CD4-positive, alpha-beta T cell treated with Interleukin-17A for 4 hours (primary cell): Measurements from ENCODE around the gene CATSPER3.

Experiments used
- DNase-seq: peaks from one replicate; pipeline ENCODE4 v3.0.0-alpha.2; 2020; ENCODE audit warnings: mixed read lengths

The CATSPER3 gene

DNA sequence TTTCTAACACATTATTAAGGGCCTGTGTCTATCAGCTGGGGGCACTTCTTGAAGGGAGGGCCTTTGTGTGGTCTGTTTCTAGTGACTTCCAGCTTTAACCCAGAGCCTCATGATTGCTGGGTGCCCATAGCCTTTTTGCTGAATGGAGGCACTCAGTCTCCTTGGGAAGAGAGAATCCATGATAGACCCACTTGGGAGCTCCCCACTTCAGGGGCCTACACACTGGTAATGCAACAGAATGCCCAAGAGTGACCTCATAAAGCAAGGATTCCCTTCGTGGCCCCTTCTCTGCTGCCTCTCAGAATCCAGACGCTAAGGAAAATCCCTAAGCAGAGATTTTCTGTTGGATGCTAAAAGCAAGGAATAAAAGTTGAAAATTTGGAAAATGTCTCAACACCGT, at the start of gene CATSPER3:
Gene CATSPER3, plus strand, starts transcription at position 301 of the 400 bp plus-strand sequence. Its CDS starts 85 bp downstream, at position 386.
- no peak for DNase-seq

DNA sequence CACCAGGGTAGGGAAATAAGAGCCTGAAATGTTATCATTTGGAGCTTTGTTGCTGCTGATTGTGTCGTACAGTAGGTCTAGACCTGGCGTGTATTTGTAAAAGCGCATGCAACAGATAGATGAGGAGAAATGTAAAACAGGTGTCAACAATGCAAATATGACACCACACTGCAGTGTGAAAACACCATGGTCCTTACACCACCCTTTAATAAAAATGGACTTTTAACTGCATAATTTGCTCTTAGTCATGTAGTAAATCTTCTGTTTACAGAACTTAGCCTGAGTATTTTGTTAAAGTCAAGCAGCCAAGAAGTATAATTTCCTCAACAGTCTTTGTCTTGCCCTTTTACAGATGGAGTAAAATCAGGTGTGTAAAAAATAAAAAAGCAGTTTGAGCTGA, 48.8 kb upstream of the CATSPER3 start:
- no peak for DNase-seq

DNA sequence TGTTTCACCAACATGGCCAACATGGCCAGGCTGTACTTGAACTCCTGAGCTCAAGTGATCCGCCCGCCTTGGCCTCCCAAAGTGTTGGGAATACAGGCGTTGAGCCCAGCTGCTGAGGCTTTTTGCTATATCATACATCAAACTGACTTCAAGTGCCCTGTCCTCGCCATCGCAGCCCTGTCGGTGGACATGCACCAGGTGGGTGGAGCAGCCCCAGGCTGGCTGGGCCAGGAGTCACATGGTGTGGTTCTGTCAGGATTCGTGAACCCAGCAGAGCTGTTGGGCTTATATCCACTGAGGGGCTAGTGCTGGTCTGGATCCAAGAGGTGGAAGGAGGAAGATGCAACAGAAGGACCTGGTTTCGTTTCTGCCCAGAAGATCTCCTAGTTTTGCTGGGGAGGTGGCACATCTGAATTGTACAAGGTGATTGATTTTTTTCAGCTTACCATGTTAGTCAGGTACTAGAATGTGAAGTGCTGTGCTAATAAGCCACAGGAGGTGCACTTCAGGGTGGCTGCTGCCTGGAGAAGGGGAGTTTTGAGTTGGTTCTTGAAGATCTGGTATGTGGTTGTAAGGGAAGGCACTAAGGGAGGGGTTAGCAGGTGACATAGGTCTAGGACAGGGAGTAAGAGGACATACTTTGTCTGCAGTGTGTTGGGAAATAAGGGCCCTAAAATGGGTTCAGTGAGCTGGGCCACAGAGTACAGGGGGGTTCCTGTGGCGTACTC, 46.7 kb upstream of the CATSPER3 start:
- no peak for DNase-seq

DNA sequence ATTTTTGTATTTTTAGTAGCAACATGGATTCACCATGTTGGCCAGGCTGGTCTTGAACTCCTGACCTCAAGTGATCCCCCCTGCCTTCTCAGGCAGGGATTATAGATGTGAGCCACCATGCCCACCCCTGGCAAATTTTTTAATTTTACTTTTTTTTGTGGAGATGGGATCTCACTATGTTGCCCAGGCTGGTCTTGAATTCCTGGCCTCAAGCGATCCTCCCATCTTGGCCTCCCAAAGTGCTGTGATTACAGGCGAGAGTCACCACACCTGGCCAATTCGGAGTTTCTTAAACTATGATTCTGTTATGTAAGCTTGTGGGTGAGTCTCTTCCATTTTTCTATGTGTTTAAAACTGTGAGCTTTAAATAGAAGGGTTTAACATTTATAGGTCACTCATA, 35.2 kb upstream of the CATSPER3 start:
- DNase-seq = no peak

GRCh38 chr5:134934202-134934601, 33.5 kb upstream of the CATSPER3 start:
- DNase-seq = no peak

- no peak for DNase-seq
Measured at GRCh38 chr5:134935711-134936602, 31.8 kb upstream of the CATSPER3 start.

DNA sequence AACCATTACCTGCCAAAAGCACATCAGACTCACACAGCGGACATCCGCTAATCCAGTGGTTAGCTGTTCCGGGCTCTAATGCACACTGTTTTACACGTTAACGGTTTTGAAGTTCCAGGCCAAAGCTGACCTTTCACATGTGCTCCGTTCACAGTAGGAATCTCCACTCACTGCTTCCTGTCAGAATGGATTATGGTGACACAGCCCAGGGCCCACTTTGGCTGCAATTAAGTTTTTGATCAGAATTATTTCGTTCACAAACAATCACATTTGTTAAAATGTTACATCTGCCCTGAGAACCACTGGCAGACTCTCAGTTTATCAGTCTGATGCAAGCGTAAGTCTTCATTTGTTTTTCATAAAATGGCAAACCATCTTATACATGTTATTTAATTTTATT, 30.2 kb upstream of the CATSPER3 start:
- DNase-seq = no peak

DNA sequence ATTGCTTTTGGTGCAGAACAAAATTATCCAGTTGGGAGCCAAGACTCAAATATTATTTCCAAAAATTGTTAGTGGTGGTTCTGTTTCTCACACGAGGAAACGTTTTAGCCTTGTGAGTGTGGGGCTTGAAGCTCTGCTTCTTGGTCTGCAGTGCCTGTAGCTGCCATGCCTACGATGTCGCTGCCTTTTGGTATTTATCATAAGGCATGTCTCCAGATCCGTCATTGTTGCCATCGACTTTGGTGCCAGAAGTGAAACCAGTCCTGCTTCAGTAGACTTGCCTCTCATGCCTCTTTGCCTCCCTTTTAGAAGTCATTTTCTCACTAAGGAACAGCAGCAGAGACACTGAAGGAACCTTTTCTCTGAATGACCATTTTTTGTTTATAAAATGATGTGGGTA, 29.7 kb upstream of the CATSPER3 start:
- no peak for DNase-seq

- no peak for DNase-seq
Measured at GRCh38 chr5:134939500-134939899, 28.2 kb upstream of the CATSPER3 start.

DNA sequence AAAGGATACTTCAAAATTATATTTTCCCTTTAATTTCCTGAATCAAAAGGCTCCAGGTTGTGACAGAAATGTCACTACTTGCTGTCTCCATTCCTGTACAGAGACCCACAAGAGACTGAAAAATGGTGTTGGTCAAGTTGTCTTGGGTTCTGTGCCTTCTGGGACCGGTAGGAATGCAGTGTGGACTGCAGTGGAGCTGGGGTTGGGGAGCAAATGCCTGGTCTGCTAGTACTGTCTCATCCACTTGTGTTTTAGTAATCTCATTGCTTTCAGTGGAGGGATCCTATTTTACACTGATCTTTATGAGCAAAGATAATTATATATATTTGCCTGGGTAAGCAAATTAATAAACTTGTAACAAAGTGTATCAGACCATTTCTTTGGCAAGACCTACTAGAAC, 24.2 kb upstream of the CATSPER3 start:
- DNase-seq = no peak

GRCh38 chr5:134944630-134945029, 23.1 kb upstream of the CATSPER3 start:
- DNase-seq = no peak

GRCh38 chr5:134945041-134945440, 22.7 kb upstream of the CATSPER3 start:
- DNase-seq = no peak

DNA sequence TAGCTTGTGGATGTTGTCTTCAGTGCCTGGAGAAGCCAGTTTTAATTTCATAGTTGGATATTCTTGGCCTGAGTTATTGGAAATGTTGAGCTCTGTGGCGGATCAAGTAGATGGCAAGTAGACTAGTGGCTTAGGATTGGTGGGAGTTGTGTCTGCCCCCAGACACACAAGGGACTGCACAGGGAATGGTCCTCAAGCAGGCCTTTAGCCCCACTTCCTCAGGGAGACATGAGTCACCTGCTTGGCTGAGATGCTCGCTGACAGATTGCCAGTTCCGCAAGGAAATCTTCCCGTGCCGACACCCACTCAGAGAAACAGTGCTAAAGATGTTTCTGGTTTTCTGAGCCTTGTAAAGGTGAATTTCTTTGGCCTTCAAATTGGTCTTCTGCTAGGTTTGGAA, 18.8 kb upstream of the CATSPER3 start:
- no peak for DNase-seq

GRCh38 chr5:134949316-134949715, 18.4 kb upstream of the CATSPER3 start:
- no peak for DNase-seq

DNA sequence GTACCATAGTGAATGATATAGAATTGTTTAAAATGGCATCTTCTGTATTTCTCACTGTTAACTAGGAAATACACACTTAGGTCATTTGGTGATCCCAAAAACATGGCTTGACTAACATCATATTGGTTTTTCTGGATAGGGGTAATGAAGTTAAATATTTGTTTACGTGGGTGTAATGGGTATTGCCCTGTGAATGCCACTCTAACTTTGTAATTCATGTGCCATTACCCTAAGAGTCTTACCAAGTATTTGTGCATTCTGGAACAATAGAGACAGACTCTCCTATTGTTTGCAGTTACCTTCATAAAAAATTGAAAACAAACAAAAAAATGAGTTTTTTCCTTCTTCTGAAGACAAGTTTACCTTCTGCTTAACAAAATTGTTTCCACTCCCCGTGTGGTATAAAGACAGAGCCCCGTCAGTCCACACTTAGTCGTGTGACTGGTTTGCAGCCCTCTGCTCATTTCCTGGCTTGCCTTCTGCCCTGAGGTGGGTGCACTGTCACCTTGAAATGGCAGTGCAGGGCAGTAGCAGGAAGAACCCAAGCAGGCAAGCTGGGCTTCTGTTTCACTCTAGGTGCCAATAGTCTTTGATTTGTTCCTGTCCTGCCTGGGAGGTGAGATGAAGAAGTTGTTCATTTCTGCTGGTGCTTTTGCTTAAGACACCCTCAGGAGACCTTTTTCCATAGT, 9.6 kb upstream of the CATSPER3 start:
- DNase-seq = no peak

GRCh38 chr5:134958755-134959154, 9.0 kb upstream of the CATSPER3 start:
- no peak for DNase-seq

DNA sequence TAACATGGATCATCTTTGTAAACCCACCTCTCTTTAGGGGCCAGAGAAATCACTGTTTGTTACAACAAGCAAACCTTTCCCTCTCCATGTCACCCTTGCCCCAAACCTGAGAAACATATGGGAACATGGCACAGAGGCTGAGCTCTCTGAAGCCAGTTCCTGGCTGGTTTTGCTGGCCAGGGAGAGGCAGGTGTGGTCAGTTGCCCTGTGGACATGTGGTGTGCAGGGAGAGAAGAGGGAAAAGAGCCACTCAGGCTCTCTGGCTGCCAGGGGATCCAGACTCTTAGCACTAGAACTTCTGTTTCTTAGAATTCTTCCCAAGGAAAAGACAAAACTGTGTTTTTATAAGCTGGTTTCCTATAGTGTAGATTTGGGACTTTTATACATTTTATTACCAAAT, 4.6 kb upstream of the CATSPER3 start:
- DNase-seq = no peak

DNA sequence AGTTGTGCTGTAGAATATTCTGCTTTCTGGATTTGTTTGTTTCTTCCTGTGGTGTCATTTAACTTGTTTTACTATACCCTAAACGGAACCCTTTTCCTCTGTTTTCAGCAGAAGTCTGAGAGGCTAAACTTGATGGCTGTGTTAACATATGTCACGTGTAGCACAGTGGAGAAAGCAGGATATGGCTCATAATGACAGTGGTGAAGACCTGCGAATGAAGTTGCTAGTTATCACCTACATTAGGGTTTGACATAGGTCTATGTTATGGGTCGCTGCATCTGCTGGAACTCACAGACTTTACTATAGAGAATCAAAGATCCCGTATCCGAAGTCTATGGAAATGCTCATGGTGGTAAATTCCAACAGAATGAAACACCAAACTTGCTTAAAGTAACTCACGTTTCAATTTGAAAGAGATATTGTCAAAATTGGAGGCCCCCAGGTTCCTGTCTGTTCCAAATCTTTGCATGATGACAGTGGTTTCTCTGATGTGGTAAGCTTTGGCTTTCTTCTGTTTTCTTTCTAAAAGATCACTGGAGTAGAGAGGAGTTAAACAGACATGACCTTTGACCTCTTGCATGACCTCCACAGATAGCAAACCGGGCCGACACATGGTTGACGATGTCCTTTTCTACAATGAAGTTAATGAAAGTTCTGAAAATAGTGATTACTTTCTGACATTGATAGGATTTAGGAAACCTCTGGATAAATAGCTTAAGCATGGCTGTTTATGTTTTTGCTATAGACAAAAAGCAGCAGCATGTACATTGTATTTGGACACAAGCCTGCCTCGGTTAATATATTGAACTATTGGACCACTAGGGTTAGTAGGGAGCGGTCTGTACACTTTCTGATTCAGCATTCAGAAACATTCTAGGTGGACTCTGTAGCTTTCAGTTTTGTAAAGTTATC, 3.1 kb upstream of the CATSPER3 start:
- DNase-seq = peak; percentile 21

DNA sequence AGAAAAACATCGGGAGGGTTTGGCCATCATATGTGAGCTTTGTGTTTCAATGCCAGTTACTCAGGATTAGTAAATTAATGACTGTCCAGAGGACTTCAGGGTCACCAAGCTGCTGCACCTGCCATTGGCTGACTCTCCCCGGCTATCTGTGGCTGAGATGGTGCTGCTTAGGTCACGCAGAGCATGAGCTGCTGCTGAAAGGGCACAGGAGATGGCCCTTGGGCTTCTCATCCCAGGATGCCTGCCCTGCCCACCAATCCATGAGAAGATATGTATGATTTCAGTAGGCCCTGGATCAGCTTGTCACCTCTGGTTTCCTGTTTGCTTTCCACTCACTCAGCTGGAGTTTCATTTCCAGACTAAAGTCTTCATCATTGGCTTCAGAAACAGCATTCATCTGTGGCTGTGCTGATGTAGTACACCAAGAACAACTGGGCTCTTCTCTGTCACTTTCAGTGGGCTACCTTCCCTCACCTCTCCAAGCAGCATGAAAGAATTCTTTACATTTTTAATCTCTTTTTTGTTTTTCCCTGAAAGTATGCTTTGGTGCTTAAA, 2.4 kb upstream of the CATSPER3 start:
- DNase-seq = no peak

- DNase-seq = no peak
Measured at GRCh38 chr5:134968055-134968454, 348 bp downstream of the CATSPER3 start.

GRCh38 chr5:134969166-134969565, 1.5 kb downstream of the CATSPER3 start:
- no peak for DNase-seq

GRCh38 chr5:134975078-134975715, 7.5 kb downstream of the CATSPER3 start:
- no peak for DNase-seq
